Endothelial cell of umbilical vein (primary cell): ENCODE measurements around the gene BAZ1B. TPM values are rescaled to one million over a fixed set of nuclear protein-coding genes. Genes with fewer than 3 reads are reported as not detected.

Experiments used
- BruUV-seq: library from RNA; stranded (reverse); fragments of 400-500 nt; replicated peaks from 2 replicates; lab custom pipeline; 2021; lab: Mats Ljungman, UMichigan
- CTCF ChIA-PET: fragments of 300-600, 350-600 bp; sonication (Branson Sonifier 250); formaldehyde crosslinking; loops from one replicate; lab custom pipeline; 2021; ENCODE audit warnings: antibody characterized with exemption, inconsistent platforms; lab: Charles Lee
- POLR2A ChIA-PET: fragments of 300-600, 350-600 bp; sonication (Branson Sonifier 250); formaldehyde crosslinking; loops from one replicate; lab custom pipeline; 2021; ENCODE audit warnings: antibody characterized with exemption, inconsistent platforms; lab: Charles Lee
- DNase-seq: peaks from one replicate; pipeline ENCODE4 v3.0.0-alpha.2; 2011; ENCODE audit warnings: low read depth, low spot score
- FAIRE-seq: peaks from 2 replicates; lab custom pipeline; 2011; peaks lifted over from hg19 to GRCh38; lab: Jason Lieb, UNC
- H2AFZ ChIP-seq: 2 replicates; pipeline ENCODE4 v1.6.0; 2012; ENCODE audit warnings: low read depth, low read length, control low read depth, inconsistent platforms
- H3K27ac ChIP-seq: 2 replicates; pipeline ENCODE4 v1.5.1; 2011; ENCODE audit warnings: low read depth, mild to moderate bottlenecking, control low read depth, low read length, moderate library complexity; ENCODE audit not compliant: insufficient read depth
- H3K27me3 ChIP-seq, 2 experiments: 2 replicates each; pipeline versions ENCODE4 v1.6.0 to v1.6.1; 2011; ENCODE audit warnings: low read length in 2 of 2, mixed read lengths in 1 of 2; ENCODE audit not compliant: control insufficient read depth in 2 of 2, insufficient read depth in 2 of 2
- H3K36me3 ChIP-seq, 2 experiments: 2 replicates in 1 of 2; 3 replicates in 1 of 2; pipeline ENCODE4 v1.5.1; 2011; ENCODE audit warnings: low read length in 2 of 2, mild to moderate bottlenecking in 1 of 2, moderate library complexity in 1 of 2; ENCODE audit not compliant: control insufficient read depth in 2 of 2, insufficient read depth in 2 of 2; ENCODE audit errors: extremely low read depth in 1 of 2
- H3K4me1 ChIP-seq: 3 replicates; pipeline ENCODE4 v1.5.1; 2011; ENCODE audit warnings: mild to moderate bottlenecking, low read length; ENCODE audit not compliant: control insufficient read depth, insufficient read depth; ENCODE audit errors: extremely low read depth
- H3K4me2 ChIP-seq: 2 replicates; pipeline ENCODE4 v1.6.1; 2011; ENCODE audit warnings: low read length, control low read depth, mixed read lengths; ENCODE audit not compliant: insufficient read depth
- H3K4me3 ChIP-seq, 3 experiments: fragments of 200-600 bp in 1 of 3; sonication (generic), shearing (Covaris generic) in 1 of 3; replicated peaks in 1 of 3; 2 replicates each; pipeline ENCODE4 v1.5.1; 2011 to 2016; ENCODE audit warnings: control low read depth in 3 of 3, low read length in 3 of 3, mild to moderate bottlenecking in 2 of 3, inconsistent platforms in 1 of 3, low read depth in 1 of 3, moderate library complexity in 1 of 3; ENCODE audit not compliant: insufficient read depth in 1 of 3
- H3K79me2 ChIP-seq: 2 replicates; pipeline ENCODE4 v1.6.0; 2012; ENCODE audit warnings: low read length, inconsistent platforms; ENCODE audit not compliant: control insufficient read depth, insufficient read depth
- H3K9ac ChIP-seq: replicated peaks from 2 replicates; pipeline ENCODE3; 2011; ENCODE audit warnings: low read length, control low read depth; ENCODE audit not compliant: insufficient read depth; ENCODE audit errors: extremely low read depth
- H3K9me1 ChIP-seq: replicated peaks from 3 replicates; pipeline ENCODE4 v1.6.0; 2011; ENCODE audit warnings: mild to moderate bottlenecking, low read length; ENCODE audit not compliant: control insufficient read depth, insufficient read depth; ENCODE audit errors: extremely low read depth
- H3K9me3 ChIP-seq: replicated peaks from 2 replicates; pipeline ENCODE4 v1.5.1; 2012; ENCODE audit warnings: low read length, inconsistent platforms; ENCODE audit not compliant: control insufficient read depth, insufficient read depth
- H4K20me1 ChIP-seq: replicated peaks from 2 replicates; pipeline ENCODE3; 2011; ENCODE audit warnings: mild to moderate bottlenecking, low read length; ENCODE audit not compliant: control insufficient read depth, insufficient read depth; ENCODE audit errors: extremely low read depth
- GATA2 ChIP-seq: IDR thresholded peaks from 2 replicates; pipeline ENCODE4 v1.7.0; 2011; ENCODE audit warnings: low read depth, mild to moderate bottlenecking, moderate library complexity, mixed read lengths, low read length; ENCODE audit not compliant: insufficient read length, insufficient read depth
- JUN ChIP-seq: IDR thresholded peaks from 2 replicates; pipeline ENCODE4 v1.6.1; 2011; ENCODE audit warnings: borderline replicate concordance, low read depth; ENCODE audit not compliant: insufficient read length, insufficient read depth
- POLR2A ChIP-seq: IDR thresholded peaks from 2 replicates; pipeline ENCODE4 v1.6.1; 2012; ENCODE audit warnings: low read depth, mild to moderate bottlenecking, control low read depth, low read length
- POLR2AphosphoS5 ChIP-seq: IDR thresholded peaks from 2 replicates; pipeline ENCODE4 v1.6.1; 2012; ENCODE audit warnings: low read depth, mild to moderate bottlenecking, control low read depth, low read length, moderate library complexity; ENCODE audit not compliant: insufficient read depth
- dilution Hi-C: fragments of 300-500 bp; cut with MboI; formaldehyde crosslinking; loops from one replicate; pipeline ENCODE4 v1.15.0; 2019; ENCODE audit warnings: low sequenced_read_pairs; ENCODE audit not compliant: extremely low pct_ligation_motif_present
- intact Hi-C: fragments of 100-400 bp; cut with micrococcal nuclease; formaldehyde crosslinking; loops from one replicate; pipeline ENCODE4 v1.10.0; 2022
- polyA plus RNA-seq, 4 experiments: library from polyadenylated mRNA; depleted of rRNA in 3 of 4; stranded (reverse) in 3 of 4; unstranded in 1 of 4; fragments of >200 nt; gene quantifications; 2 replicates each; pipeline versions ENCODE4 v1.2.1 to v1.2.3, GENCODE V29; 2011 to 2012; ENCODE audit warnings: missing spikeins in 1 of 4
- total RNA-seq: library from RNA; stranded (reverse); gene quantifications from 2 replicates; pipeline ENCODE4 v1.2.3, GENCODE V29; 2021

Gene BAZ1B
- total and polyA plus RNA-seq, 2 donors (not counting 3 experiments of a cell fraction or from before 2014, with no cell fraction given), result 16.2 to 74.7 TPM

DNA sequence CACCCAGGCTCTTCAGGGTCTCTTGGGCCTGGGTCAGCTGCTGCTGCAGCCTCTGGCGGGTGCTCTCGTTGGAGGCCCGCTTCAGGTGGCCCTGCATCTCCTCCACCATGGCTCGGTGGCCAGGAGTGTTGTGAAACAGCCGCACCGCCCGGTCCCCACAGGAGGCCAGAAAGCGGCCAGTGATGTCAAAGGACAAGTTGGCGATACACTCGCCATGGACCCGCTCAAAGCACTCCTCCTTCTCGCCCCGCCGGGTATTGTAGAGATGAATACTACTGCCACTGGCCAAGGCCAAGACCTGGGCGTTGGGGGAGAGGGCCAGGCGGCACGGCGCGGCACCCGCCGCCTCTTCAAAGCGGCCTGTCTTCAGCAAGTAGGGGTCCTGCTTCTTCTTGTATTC, 48.4 kb upstream of the BAZ1B start:
- Histone ChIP-seq H3K9me3 (no peaks in the 10 kb centered on the region), H4K20me1 (no peaks in the 10 kb centered on the region), H3K27ac (no peak overlapping the region), H2AFZ (no peak overlapping the region), H3K4me2 (no peak overlapping the region), H3K36me3 (peaks cover 12 to 39% of the 10 kb centered on the region in 2 experiments), H3K4me3 (no peak overlapping the region), H3K9me1 (no peaks in the 10 kb centered on the region), H3K79me2 (peaks cover 12% of the 10 kb centered on the region), H3K9ac (no peak overlapping the region), H3K4me1 (no peaks in the 10 kb centered on the region), H3K27me3 (no peaks in the 10 kb centered on the region)
- CTCF ChIA-PET, result no interaction called here
- no TSS peak for BruUV-seq
- TF ChIP-seq POLR2AphosphoS5, result no peak
- POLR2A ChIA-PET, result no interaction called here
- intact Hi-C loops, result no loop called here
- FAIRE-seq (no peak), DNase-seq (no peak)
- dilution Hi-C loops, result no loop called here

DNA sequence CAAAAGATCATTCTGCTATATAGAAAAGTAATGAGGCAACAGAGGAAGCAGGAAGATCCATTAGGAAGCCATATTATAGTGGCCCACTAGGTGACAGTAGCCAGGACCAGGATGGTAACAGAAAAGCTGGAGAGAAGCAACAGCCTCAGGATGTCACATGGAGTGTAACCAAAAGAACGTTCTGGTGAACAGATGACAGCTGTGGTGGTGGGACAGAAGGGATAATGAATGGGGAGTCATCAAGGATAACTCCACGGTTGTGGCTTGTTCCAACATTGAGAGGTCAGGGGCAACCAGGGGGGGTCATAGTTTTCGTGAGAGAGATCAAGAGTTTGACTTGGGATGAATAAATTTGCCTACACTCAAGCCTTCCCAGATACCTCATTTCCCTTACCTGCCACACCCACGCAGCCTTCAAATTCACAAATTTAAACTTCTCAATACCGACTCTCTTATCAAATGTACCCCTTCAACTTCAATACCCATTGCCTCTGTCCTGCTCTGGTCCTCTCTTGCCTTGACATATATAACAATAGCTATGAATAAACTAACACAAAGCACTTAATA, 47.0 kb upstream of the BAZ1B start:
- dilution Hi-C loops, result no loop called here
- ChIA-PET POLR2A (interaction anchor here (0.6 kb wide), 1 partner anchor 169 kb away, joined by 4 read pairs; no protein-coding TSS in a partner anchor), CTCF (no interaction called here)
- intact Hi-C loops, result no loop called here
- BruUV-seq, result no TSS peak
- H2AFZ ChIP-seq, result no peak overlapping the region
- H4K20me1 ChIP-seq, result no peaks in the 10 kb centered on the region
- no peak overlapping the region for H3K4me3 ChIP-seq
- no peaks in the 10 kb centered on the region for H3K4me1 ChIP-seq
- H3K79me2 ChIP-seq, result peaks cover 5% of the 10 kb centered on the region
- FAIRE-seq, result peak; percentile 38
- peaks cover 9 to 33% of the 10 kb centered on the region in 2 experiments for H3K36me3 ChIP-seq
- H3K9ac ChIP-seq, result no peak overlapping the region
- no peak overlapping the region for H3K4me2 ChIP-seq
- peaks cover 0 to 4% of the 10 kb centered on the region in 2 experiments for H3K27me3 ChIP-seq
- H3K9me1 ChIP-seq, result no peaks in the 10 kb centered on the region
- H3K9me3 ChIP-seq, result no peaks in the 10 kb centered on the region
- TF ChIP-seq GATA2 (no peak), JUN (no peak), POLR2A (peak; percentile 46)
- no peak overlapping the region for H3K27ac ChIP-seq
- no peak for DNase-seq
